ENCODE results near the gene TRPM2. TPM values are rescaled to one million over a fixed set of nuclear protein-coding genes. Genes with fewer than 3 reads are reported as not detected.

TRPM2 gene
- total RNA-seq, 1 donor from 2014 or later = 0.09 TPM

- Mint-ChIP-seq H3K4me3 (peak overlapping the region; percentile 77), H3K9me3 (peaks cover 19% of the 10 kb centered on the region), H3K27me3 (ENCODE audit: low read depth) (peaks cover 10% of the 10 kb centered on the region), H3K4me1 (no peaks in the 10 kb centered on the region), H3K36me3 (peaks cover 2% of the 10 kb centered on the region), H3K27ac (no peak overlapping the region)
- no peak for TF ChIP-seq CTCF (IDR thresholded peaks at IDR 0.05; ENCODE audit: unreplicated experiment)
- no peak for DNase-seq (ENCODE audit: low spot score in 2 of 2, unreplicated experiment in 2 of 2)
Measured at GRCh38 chr21:44455524-44456213, 102.2 kb downstream of the TRPM2 start.

DNA sequence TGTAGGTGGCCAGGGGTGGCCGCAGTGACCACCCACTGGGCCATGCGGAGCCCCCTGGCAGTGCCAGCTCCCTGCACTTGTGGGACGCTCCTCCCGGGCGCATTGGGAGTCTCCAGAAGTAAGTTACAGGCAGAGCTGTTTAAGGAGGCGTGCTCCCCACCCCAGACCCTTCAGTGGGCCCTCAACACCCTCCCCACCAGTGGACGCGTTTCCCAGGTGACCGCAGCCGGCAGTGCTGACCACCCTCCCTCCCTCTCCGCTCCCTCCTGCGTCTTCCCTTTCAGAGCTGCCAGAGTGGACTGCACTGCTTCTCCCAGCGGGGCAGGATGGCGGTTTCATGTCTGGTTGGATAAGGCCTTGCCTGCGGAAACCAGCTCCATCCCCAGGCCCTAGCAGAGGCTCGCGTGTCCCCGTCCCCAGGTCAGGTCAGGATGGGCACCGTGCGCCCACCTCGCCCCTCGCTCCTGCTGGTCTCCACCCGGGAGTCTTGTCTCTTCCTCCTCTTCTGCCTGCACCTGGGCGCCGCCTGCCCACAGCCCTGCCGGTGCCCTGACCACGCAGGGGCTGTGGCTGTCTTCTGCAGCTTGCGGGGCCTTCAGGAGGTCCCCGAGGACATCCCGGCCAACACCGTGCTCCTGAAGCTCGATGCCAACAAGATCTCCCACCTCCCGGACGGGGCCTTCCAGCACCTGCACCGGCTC is 102.9 kb downstream of the TRPM2 start:
- Mint-ChIP-seq H3K4me3 (peak overlapping the region; percentile 77), H3K9me3 (peaks cover 19% of the 10 kb centered on the region), H3K36me3 (peaks cover 2% of the 10 kb centered on the region), H3K27me3 (ENCODE audit: low read depth) (peaks cover 6% of the 10 kb centered on the region), H3K4me1 (no peaks in the 10 kb centered on the region), H3K27ac (no peak overlapping the region)
- DNase-seq (ENCODE audit: low spot score in 2 of 2, unreplicated experiment in 2 of 2) = no peak
- no peak for TF ChIP-seq CTCF (IDR thresholded peaks at IDR 0.05; ENCODE audit: unreplicated experiment)

DNA sequence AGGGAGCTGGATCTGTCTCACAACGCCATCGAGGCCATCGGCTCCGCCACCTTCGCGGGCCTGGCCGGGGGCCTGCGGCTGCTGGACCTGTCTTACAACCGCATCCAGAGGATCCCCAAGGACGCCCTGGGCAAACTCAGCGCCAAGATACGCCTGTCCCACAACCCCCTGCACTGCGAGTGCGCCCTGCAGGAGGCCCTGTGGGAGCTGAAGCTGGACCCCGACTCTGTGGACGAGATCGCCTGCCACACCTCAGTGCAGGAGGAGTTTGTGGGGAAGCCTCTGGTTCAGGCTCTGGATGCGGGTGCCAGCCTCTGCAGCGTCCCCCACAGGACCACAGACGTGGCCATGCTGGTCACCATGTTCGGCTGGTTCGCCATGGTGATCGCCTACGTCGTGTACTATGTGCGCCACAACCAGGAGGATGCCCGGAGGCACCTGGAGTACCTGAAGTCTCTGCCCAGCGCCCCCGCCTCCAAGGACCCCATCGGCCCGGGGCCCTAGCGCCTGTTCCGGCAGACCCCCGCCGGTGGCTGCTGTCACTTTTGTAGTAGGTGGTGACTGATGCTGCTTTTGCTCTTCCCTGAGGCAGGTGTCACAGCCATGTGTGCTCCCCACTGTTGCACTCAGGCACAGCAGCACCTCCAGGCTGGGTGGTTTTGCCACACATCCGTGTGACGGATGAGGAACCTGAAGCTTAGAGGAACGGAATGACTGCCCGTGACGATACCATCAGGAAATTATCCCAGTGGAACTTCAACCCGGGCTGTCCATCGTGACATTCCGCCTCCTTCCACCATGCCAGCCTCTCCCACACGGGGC is 103.7 kb downstream of the TRPM2 start:
- Mint-ChIP-seq H3K9me3 (peaks cover 18% of the 10 kb centered on the region), H3K27me3 (ENCODE audit: low read depth) (peaks cover 2% of the 10 kb centered on the region), H3K36me3 (peaks cover 2% of the 10 kb centered on the region), H3K4me3 (peak overlapping the region; percentile 77), H3K4me1 (no peaks in the 10 kb centered on the region), H3K27ac (no peak overlapping the region)
- TF ChIP-seq CTCF (IDR thresholded peaks at IDR 0.05; ENCODE audit: unreplicated experiment) = no peak
- DNase-seq (ENCODE audit: low spot score in 2 of 2, unreplicated experiment in 2 of 2) = no peak

- TF ChIP-seq CTCF (IDR thresholded peaks at IDR 0.05; ENCODE audit: unreplicated experiment) = no peak
- Mint-ChIP-seq H3K27ac (no peak overlapping the region), H3K4me3 (no peak overlapping the region), H3K9me3 (peaks cover 4% of the 10 kb centered on the region), H3K4me1 (no peaks in the 10 kb centered on the region), H3K36me3 (peaks cover 2% of the 10 kb centered on the region), H3K27me3 (ENCODE audit: low read depth) (no peaks in the 10 kb centered on the region)
- no peak for DNase-seq (ENCODE audit: low spot score in 2 of 2, unreplicated experiment in 2 of 2)
Measured at GRCh38 chr21:44458971-44459711, 105.7 kb downstream of the TRPM2 start.

GRCh38 chr21:44459712-44460440 is 106.5 kb downstream of the TRPM2 start:
- Mint-ChIP-seq H3K27ac (no peak overlapping the region), H3K9me3 (no peaks in the 10 kb centered on the region), H3K36me3 (peaks cover 2% of the 10 kb centered on the region), H3K27me3 (ENCODE audit: low read depth) (no peaks in the 10 kb centered on the region), H3K4me3 (no peak overlapping the region), H3K4me1 (no peaks in the 10 kb centered on the region)
- TF ChIP-seq CTCF (IDR thresholded peaks at IDR 0.05; ENCODE audit: unreplicated experiment) = no peak
- no peak for DNase-seq (ENCODE audit: low spot score in 2 of 2, unreplicated experiment in 2 of 2)

All from mesothelial cell of epicardium (in vitro differentiated cells).